ENCODE measurements around the gene SRGAP2. TPM values are rescaled to one million over a fixed set of nuclear protein-coding genes. Genes with fewer than 3 reads are reported as not detected.
"Not testable (repeated sequence)": the region's sequence is repeated elsewhere in the genome, so short reads cannot be mapped to it uniquely, and the experiment has no call there.

Gene SRGAP2
- polyA plus RNA-seq, 1 donor = 60.9 TPM

GRCh38 chr1:206246129-206246886 is 43.0 kb downstream of the SRGAP2 start:
- not testable (repeated sequence) for DNase-seq

GRCh38 chr1:206250953-206251681 is 47.8 kb downstream of the SRGAP2 start:
- DNase-seq = not testable (repeated sequence)

GRCh38 chr1:206252680-206253335 is 49.5 kb downstream of the SRGAP2 start:
- not testable (repeated sequence) for DNase-seq

Other genes with a start within 250 kb of the SRGAP2 start
- gene RAB7B, start 200.1 kb upstream of the SRGAP2 start, polyA plus RNA-seq (ENCODE audit: insufficient read length) = 2.3 TPM
- gene CTSE, start 179.6 kb upstream of the SRGAP2 start, polyA plus RNA-seq (ENCODE audit: insufficient read length) = 0.28 TPM
- gene RHEX, start 150.4 kb upstream of the SRGAP2 start, polyA plus RNA-seq (ENCODE audit: insufficient read length) = 6.2 TPM
- 0.85 TPM for gene AVPR1B, start 86.2 kb upstream of the SRGAP2 start, polyA plus RNA-seq (ENCODE audit: insufficient read length)
- gene FAM72A, start 702 bp upstream of the SRGAP2 start, polyA plus RNA-seq (ENCODE audit: insufficient read length) = 6.2 TPM